Mesenchymal stem cell (in vitro differentiated cells and primary cell): ENCODE measurements around the gene GARIN5B.
"Not testable (repeated sequence)": the region's sequence is repeated elsewhere in the genome, so short reads cannot be mapped to it uniquely, and the experiment has no call there.

ENCODE experiments used
- DNase-seq: peaks from one replicate; pipeline ENCODE4 v3.0.0-alpha.2; 2013
- H2AFZ ChIP-seq: one replicate; pipeline ENCODE4 v1.6.1; 2013; ENCODE audit warnings: low read depth, mild to moderate bottlenecking, control low read depth, inconsistent platforms, low read length, moderate library complexity
- H2AK5ac ChIP-seq: 2 replicates; pipeline ENCODE4 v1.6.1; 2013; ENCODE audit warnings: low read length, moderate library complexity, mild to moderate bottlenecking, inconsistent platforms; ENCODE audit not compliant: severe bottlenecking
- H2BK120ac ChIP-seq: one replicate; pipeline ENCODE4 v1.6.1; 2013; ENCODE audit warnings: low read depth, mild to moderate bottlenecking, inconsistent platforms, low read length, moderate library complexity
- H2BK12ac ChIP-seq, 2 experiments: one replicate each; pipeline ENCODE4 v1.6.1; 2013; ENCODE audit warnings: inconsistent platforms in 2 of 2, low read length in 2 of 2, mild to moderate bottlenecking in 2 of 2, moderate library complexity in 2 of 2, control low read depth in 1 of 2
- H2BK15ac ChIP-seq: one replicate; pipeline ENCODE4 v1.6.1; 2013; ENCODE audit warnings: mild to moderate bottlenecking, low read depth, inconsistent platforms; ENCODE audit not compliant: poor library complexity, severe bottlenecking
- H2BK5ac ChIP-seq: 2 replicates; pipeline ENCODE4 v1.6.1; 2013; ENCODE audit warnings: low read depth, mild to moderate bottlenecking, low read length, control low read depth, inconsistent platforms; ENCODE audit not compliant: poor library complexity, severe bottlenecking
- H3K14ac ChIP-seq, 2 experiments: one replicate each; pipeline ENCODE4 v1.6.1; 2013; ENCODE audit warnings: inconsistent platforms in 2 of 2, low read length in 2 of 2, control low read depth in 1 of 2, mild to moderate bottlenecking in 1 of 2, moderate library complexity in 1 of 2
- H3K18ac ChIP-seq, 2 experiments: one replicate each; pipeline ENCODE4 v1.6.1; 2013; ENCODE audit warnings: inconsistent platforms in 2 of 2, low read length in 2 of 2, control low read depth in 1 of 2, low read depth in 1 of 2, mild to moderate bottlenecking in 1 of 2
- H3K23ac ChIP-seq, 2 experiments: one replicate each; pipeline ENCODE4 v1.6.1; 2013; ENCODE audit warnings: inconsistent platforms in 2 of 2, low read length in 2 of 2, mild to moderate bottlenecking in 2 of 2, moderate library complexity in 2 of 2, control low read depth in 1 of 2
- H3K27ac ChIP-seq: 2 replicates; pipeline ENCODE4 v1.5.1; 2013; ENCODE audit warnings: mild to moderate bottlenecking, moderate library complexity, low read length, control low read depth, inconsistent platforms; ENCODE audit not compliant: poor library complexity, severe bottlenecking
- H3K27me3 ChIP-seq, 2 experiments: 2 replicates each; pipeline versions ENCODE4 v1.6.1 to v1.7.0; 2013; ENCODE audit warnings: low read length in 2 of 2, mild to moderate bottlenecking in 2 of 2, moderate library complexity in 2 of 2, control low read depth in 1 of 2, inconsistent platforms in 1 of 2; ENCODE audit not compliant: control insufficient read depth in 1 of 2, insufficient read depth in 1 of 2
- H3K36me3 ChIP-seq, 2 experiments: 2 replicates each; pipeline versions ENCODE4 v1.6.1 to v1.7.0; 2013; ENCODE audit warnings: low read length in 2 of 2, control low read depth in 1 of 2, inconsistent platforms in 1 of 2, low read depth in 1 of 2, mild to moderate bottlenecking in 1 of 2; ENCODE audit not compliant: insufficient read depth in 2 of 2, control insufficient read depth in 1 of 2
- H3K4ac ChIP-seq, 2 experiments: one replicate each; pipeline ENCODE4 v1.6.1; 2013; ENCODE audit warnings: inconsistent platforms in 2 of 2, low read length in 2 of 2, mild to moderate bottlenecking in 2 of 2, moderate library complexity in 2 of 2, control low read depth in 1 of 2, low read depth in 1 of 2
- H3K4me1 ChIP-seq: 2 replicates; pipeline ENCODE4 v1.6.1; 2013; ENCODE audit warnings: low read depth, low read length, control low read depth; ENCODE audit not compliant: control insufficient read depth, insufficient read depth
- H3K4me2 ChIP-seq: 2 replicates; pipeline ENCODE4 v1.6.1; 2013; ENCODE audit warnings: low read length, mild to moderate bottlenecking, inconsistent platforms; ENCODE audit not compliant: poor library complexity, severe bottlenecking
- H3K4me3 ChIP-seq, 2 experiments: 2 replicates each; pipeline versions ENCODE4 v1.5.1 to v1.7.0; 2013; ENCODE audit warnings: low read length in 2 of 2, mild to moderate bottlenecking in 2 of 2, control low read depth in 1 of 2, low read depth in 1 of 2; ENCODE audit not compliant: insufficient read depth in 1 of 2
- H3K79me1 ChIP-seq: replicated peaks from 2 replicates; pipeline ENCODE4 v1.6.1; 2013; ENCODE audit warnings: mild to moderate bottlenecking, control low read depth, low read length, inconsistent platforms; ENCODE audit not compliant: poor library complexity, severe bottlenecking
- H3K9ac ChIP-seq: 2 replicates; pipeline ENCODE4 v1.7.0; 2013; ENCODE audit warnings: mild to moderate bottlenecking, low read length, moderate library complexity
- H3K9me3 ChIP-seq: 2 replicates; pipeline ENCODE4 v1.7.0; 2013; ENCODE audit warnings: mild to moderate bottlenecking, low read length; ENCODE audit not compliant: control insufficient read depth
- H4K8ac ChIP-seq: one replicate; pipeline ENCODE4 v1.6.1; 2013; ENCODE audit warnings: inconsistent platforms, mild to moderate bottlenecking, low read length, moderate library complexity
- H4K91ac ChIP-seq: one replicate; pipeline ENCODE4 v1.6.1; 2013; ENCODE audit warnings: mild to moderate bottlenecking, low read length, inconsistent platforms
- WGBS: methylation state at CpG from one replicate; pipeline ENCODE4 v1.1.7; 2013; ENCODE audit warnings: mixed read lengths; 5-methylcytosine and 5-hydroxymethylcytosine counted together

GARIN5B gene

GRCh38 chr19:55407800-55408532 lies 44.9 kb upstream of the GARIN5B start:
- H2BK5ac ChIP-seq: peak overlapping the region; percentile 96
- DNase-seq: peak; percentile 100
- peak overlapping the region; percentile 100 for H4K8ac ChIP-seq
- under 1% methylated on average over 72 of the region's 72 CpGs for WGBS
- peak overlapping the region; percentile 72 for H2AFZ ChIP-seq
- H3K9ac ChIP-seq: peak overlapping the region; percentile 95
- no peaks in the 10 kb centered on the region for H3K27me3 ChIP-seq
- H3K4me2 ChIP-seq: peak overlapping the region; percentile 85
- peak overlapping the region; percentile 83 to 90 for H3K4me3 ChIP-seq
- H3K27ac ChIP-seq: peak overlapping the region; percentile 96
- H3K79me1 ChIP-seq: peaks cover under 1% of the 10 kb centered on the region
- H3K4ac ChIP-seq: peak overlapping the region; percentile 69 to 80
- H3K18ac ChIP-seq: peak overlapping the region; percentile 93 to 98
- no peak overlapping the region for H3K23ac ChIP-seq
- H2BK15ac ChIP-seq: peak overlapping the region; percentile 66
- peak overlapping the region in 1 of 2 experiments; percentile 68 for H3K14ac ChIP-seq
- peak overlapping the region; percentile 38 for H2AK5ac ChIP-seq
- peak overlapping the region in 1 of 2 experiments; percentile 23 for H2BK12ac ChIP-seq
- H3K36me3 ChIP-seq: peaks cover 23 to 31% of the 10 kb centered on the region in 2 experiments
- H4K91ac ChIP-seq: peak overlapping the region; percentile 99
- peaks cover 18% of the 10 kb centered on the region for H3K4me1 ChIP-seq
- H2BK120ac ChIP-seq: peak overlapping the region; percentile 93
- H3K9me3 ChIP-seq: no peaks in the 10 kb centered on the region

GRCh38 chr19:55407550-55407799 lies 44.4 kb upstream of the GARIN5B start, which contains the start of gene UBE2S:
TSS of gene UBE2S (minus strand) at chr19:55407788. CDS start at chr19:55407589, 199 bp downstream.
- Histone ChIP-seq H3K4me2 (peak within 1 kb of the TSS; percentile 85), H2BK5ac (peak within 1 kb of the TSS; percentile 96), H3K14ac (peak within 1 kb of the TSS in 1 of 2 experiments; percentile 68), H3K4me1 (peaks cover 19% of the 10 kb centered on the region), H3K36me3 (peaks cover 28 to 36% of the 10 kb centered on the region in 2 experiments), H3K18ac (peak within 1 kb of the TSS; percentile 93 to 98), H3K4ac (peak within 1 kb of the TSS; percentile 69 to 80), H4K8ac (peak within 1 kb of the TSS; percentile 100), H2BK15ac (peak within 1 kb of the TSS; percentile 66), H2BK120ac (peak within 1 kb of the TSS; percentile 93), H2AK5ac (peak within 1 kb of the TSS; percentile 38), H2AFZ (peak within 1 kb of the TSS; percentile 72), H3K9ac (peak within 1 kb of the TSS; percentile 95), H3K23ac (peak within 1 kb of the TSS in 1 of 2 experiments; percentile 85), H4K91ac (peak within 1 kb of the TSS; percentile 99), H3K27ac (peak within 1 kb of the TSS; percentile 96), H3K4me3 (peak within 1 kb of the TSS; percentile 83 to 90), H2BK12ac (peak within 1 kb of the TSS; percentile 1 to 23)
- not testable (repeated sequence) for H3K9me3 ChIP-seq, H3K27me3 ChIP-seq, DNase-seq, H3K79me1 ChIP-seq
- under 1% methylated on average over 34 of the region's 36 CpGs for WGBS

GRCh38 chr19:55406826-55407549 lies 43.9 kb upstream of the GARIN5B start:
- H2BK5ac ChIP-seq: peak overlapping the region; percentile 90
- peak overlapping the region; percentile 71 to 79 for H3K18ac ChIP-seq
- DNase-seq: peak; percentile 37
- no peak overlapping the region for H2BK15ac ChIP-seq
- peaks cover 33 to 41% of the 10 kb centered on the region in 2 experiments for H3K36me3 ChIP-seq
- H3K4me3 ChIP-seq: peak overlapping the region; percentile 83 to 90
- peaks cover 19% of the 10 kb centered on the region for H3K4me1 ChIP-seq
- H3K27me3 ChIP-seq: no peaks in the 10 kb centered on the region
- H4K8ac ChIP-seq: no peak overlapping the region
- H2AK5ac ChIP-seq: no peak overlapping the region
- H3K79me1 ChIP-seq: peaks cover 5% of the 10 kb centered on the region
- H3K27ac ChIP-seq: peak overlapping the region; percentile 56
- H3K4me2 ChIP-seq: peak overlapping the region; percentile 85
- H3K4ac ChIP-seq: no peak overlapping the region
- no peak overlapping the region for H2BK12ac ChIP-seq
- peak overlapping the region in 1 of 2 experiments; percentile 85 for H3K23ac ChIP-seq
- peak overlapping the region; percentile 95 for H3K9ac ChIP-seq
- H3K9me3 ChIP-seq: no peaks in the 10 kb centered on the region
- H2AFZ ChIP-seq: no peak overlapping the region
- no peak overlapping the region for H4K91ac ChIP-seq
- peak overlapping the region in 1 of 2 experiments; percentile 26 for H3K14ac ChIP-seq
- WGBS: 22% methylated on average over 24 of the region's 35 CpGs
- H2BK120ac ChIP-seq: peak overlapping the region; percentile 61
